ENCODE results near the gene ARHGAP25.

Gene ARHGAP25

GRCh38 chr2:68833162-68833561 lies 98.6 kb downstream of the ARHGAP25 start:
- DNase-seq (ENCODE audit: low read depth), result no peak
- TF ChIP-seq CTCF (conservative IDR thresholded peaks at IDR 0.05; ENCODE audit: low read depth, low read length), result no peak
- no peak overlapping the region for H3K4me3 ChIP-seq (ENCODE audit: low read depth, low read length)

GRCh38 chr2:68834737-68835376 lies 100.2 kb downstream of the ARHGAP25 start:
- no peak for DNase-seq (ENCODE audit: low read depth)
- no peak overlapping the region for H3K4me3 ChIP-seq (ENCODE audit: low read depth, low read length)
- no peak for TF ChIP-seq CTCF (conservative IDR thresholded peaks at IDR 0.05; ENCODE audit: low read depth, low read length)

GRCh38 chr2:68835621-68836020 lies 101.0 kb downstream of the ARHGAP25 start:
- H3K4me3 ChIP-seq (ENCODE audit: low read depth, low read length), result no peak overlapping the region
- no peak for DNase-seq (ENCODE audit: low read depth)
- no peak for TF ChIP-seq CTCF (conservative IDR thresholded peaks at IDR 0.05; ENCODE audit: low read depth, low read length)

- H3K4me3 ChIP-seq (ENCODE audit: low read depth, low read length), result no peak overlapping the region
- peak; percentile 64 for DNase-seq (ENCODE audit: low read depth)
These were observed 102.7 kb downstream of the ARHGAP25 start for GRCh38 chr2:68837164-68837860.

GRCh38 chr2:68837861-68838341 lies 103.3 kb downstream of the ARHGAP25 start:
- no peak for TF ChIP-seq CTCF (conservative IDR thresholded peaks at IDR 0.05; ENCODE audit: low read depth, low read length)
- no peak overlapping the region for H3K4me3 ChIP-seq (ENCODE audit: low read depth, low read length)
- DNase-seq (ENCODE audit: low read depth), result peak; percentile 82

More at GRCh38 chr2:68837164-68837860, 102.7 kb downstream of the ARHGAP25 start:
- TF ChIP-seq CTCF (conservative IDR thresholded peaks at IDR 0.05; ENCODE audit: low read depth, low read length), result peak; percentile 79

GRCh38 chr2:68838641-68839040 lies 104.0 kb downstream of the ARHGAP25 start:
- no peak overlapping the region for H3K4me3 ChIP-seq (ENCODE audit: low read depth, low read length)
- peak; percentile 56 for DNase-seq (ENCODE audit: low read depth)
- no peak for TF ChIP-seq CTCF (conservative IDR thresholded peaks at IDR 0.05; ENCODE audit: low read depth, low read length)

All from choroid plexus epithelial cell (primary cell).